ES-I3 (cell line): ENCODE data around the gene TRPV3.

Experiments used
- H3K36me3 ChIP-seq: 2 replicates; pipeline ENCODE4 v1.6.1; 2013; ENCODE audit warnings: mild to moderate bottlenecking, low read length, control low read depth, moderate library complexity; ENCODE audit not compliant: insufficient read depth
- H3K4me1 ChIP-seq: 2 replicates; pipeline ENCODE4 v1.6.1; 2013; ENCODE audit warnings: mild to moderate bottlenecking, control low read depth, low read length; ENCODE audit not compliant: insufficient read depth
- H3K9ac ChIP-seq: 2 replicates; pipeline ENCODE4 v1.6.1; 2013; ENCODE audit warnings: low read depth, mild to moderate bottlenecking, low read length, moderate library complexity
- H3K9me3 ChIP-seq: 2 replicates; pipeline ENCODE4 v1.6.1; 2013; ENCODE audit warnings: mild to moderate bottlenecking, low read length, moderate library complexity; ENCODE audit not compliant: control insufficient read depth, insufficient read depth

TRPV3 gene

DNA sequence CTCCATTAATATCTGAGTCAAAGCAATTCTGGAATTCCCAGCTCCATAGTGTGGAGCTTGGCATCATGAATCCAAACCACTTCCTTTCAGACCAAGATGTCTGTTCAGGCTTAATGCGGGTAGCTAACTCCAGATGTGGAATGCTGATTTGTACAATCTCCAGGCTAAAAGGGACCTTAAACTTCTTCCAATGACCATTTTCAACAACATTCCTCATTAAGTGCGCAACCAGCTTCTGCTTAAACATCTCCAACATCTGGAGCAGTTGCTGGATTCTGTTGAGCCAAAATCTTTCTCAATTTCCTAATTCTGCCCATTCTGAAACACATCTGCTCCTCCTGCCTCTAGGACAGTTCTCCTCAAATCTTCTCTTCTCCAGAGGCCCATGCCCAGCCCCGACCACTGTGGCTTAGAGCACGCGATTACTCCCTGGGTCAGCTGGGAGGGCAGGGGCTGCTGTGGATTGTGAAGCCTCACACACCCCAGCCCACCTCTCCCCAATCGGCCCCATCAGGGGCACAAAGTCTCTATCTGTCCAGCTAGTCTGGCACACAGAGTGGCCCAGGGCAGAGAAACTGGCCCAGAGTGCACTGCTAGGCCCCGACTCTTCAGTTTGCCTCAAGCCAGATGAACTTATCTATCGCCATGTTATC is 45.6 kb downstream of the TRPV3 start:
- H3K9me3 ChIP-seq: no peaks in the 10 kb centered on the region
- H3K9ac ChIP-seq: no peak overlapping the region
- no peaks in the 10 kb centered on the region for H3K36me3 ChIP-seq

DNA sequence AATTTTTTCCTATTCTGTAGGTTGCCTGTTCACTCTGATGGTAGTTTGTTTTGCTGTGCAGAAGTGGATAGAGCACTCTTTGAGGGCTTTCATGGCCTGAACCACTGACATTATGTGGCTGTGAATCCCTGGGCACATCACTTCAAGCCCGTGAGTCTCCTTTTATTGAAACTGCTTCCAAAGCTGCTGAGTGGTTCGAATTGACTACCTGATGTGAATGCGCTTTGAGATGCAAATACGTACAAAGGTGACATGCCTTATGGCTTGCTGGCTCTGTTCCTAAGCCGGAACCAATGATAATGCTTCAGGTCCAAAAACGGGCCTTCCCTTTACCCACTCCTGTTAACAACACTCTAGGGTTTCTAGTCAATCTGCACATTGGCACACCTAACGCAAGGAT is 47.5 kb downstream of the TRPV3 start:
- H3K36me3 ChIP-seq: no peaks in the 10 kb centered on the region
- no peak overlapping the region for H3K9ac ChIP-seq
- no peaks in the 10 kb centered on the region for H3K9me3 ChIP-seq
- peaks cover 13% of the 10 kb centered on the region for H3K4me1 ChIP-seq

More for the DNA sequence above, 45.6 kb downstream of the TRPV3 start:
- peaks cover 13% of the 10 kb centered on the region for H3K4me1 ChIP-seq

DNA sequence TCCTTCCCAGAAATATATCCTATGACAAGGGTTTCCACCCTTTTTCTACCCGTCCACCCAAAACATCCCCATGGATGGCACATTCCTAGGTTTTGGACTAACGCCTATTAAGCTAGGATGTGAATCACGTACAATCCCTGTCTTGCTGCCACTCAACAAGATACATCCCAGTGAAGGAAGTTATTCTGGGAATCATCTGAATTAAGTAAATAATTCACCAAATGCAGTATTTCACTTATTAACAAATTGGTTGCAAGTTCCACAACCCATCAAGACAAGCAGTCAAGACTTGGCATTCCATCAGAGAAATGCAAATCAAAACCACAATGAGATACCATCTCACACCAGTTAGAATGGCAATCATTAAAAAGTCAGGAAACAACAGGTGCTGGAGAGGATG is 49.7 kb downstream of the TRPV3 start:
- Histone ChIP-seq H3K4me1 (peaks cover 7% of the 10 kb centered on the region), H3K9me3 (no peaks in the 10 kb centered on the region), H3K36me3 (no peaks in the 10 kb centered on the region), H3K9ac (no peak overlapping the region)

DNA sequence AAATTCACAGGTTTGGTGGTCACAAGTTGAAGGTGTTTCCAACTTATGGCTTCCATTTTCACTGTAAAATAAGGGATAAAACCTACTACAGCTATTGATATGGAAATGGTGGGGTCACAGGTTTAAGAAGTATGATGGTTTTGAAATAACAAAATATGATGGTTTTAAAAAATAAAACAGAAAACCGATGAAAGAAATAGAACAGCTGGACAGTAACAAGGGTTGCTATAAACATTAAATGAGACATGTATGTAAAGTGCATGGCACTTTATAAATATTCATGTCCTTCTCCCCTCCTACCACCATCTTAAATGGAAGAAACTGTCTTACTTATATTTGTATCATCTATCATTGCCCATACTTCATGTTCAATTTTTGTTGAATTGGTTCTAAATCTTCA is 50.5 kb downstream of the TRPV3 start:
- Histone ChIP-seq H3K9ac (no peak overlapping the region), H3K9me3 (no peaks in the 10 kb centered on the region), H3K36me3 (no peaks in the 10 kb centered on the region), H3K4me1 (peaks cover 7% of the 10 kb centered on the region)

DNA sequence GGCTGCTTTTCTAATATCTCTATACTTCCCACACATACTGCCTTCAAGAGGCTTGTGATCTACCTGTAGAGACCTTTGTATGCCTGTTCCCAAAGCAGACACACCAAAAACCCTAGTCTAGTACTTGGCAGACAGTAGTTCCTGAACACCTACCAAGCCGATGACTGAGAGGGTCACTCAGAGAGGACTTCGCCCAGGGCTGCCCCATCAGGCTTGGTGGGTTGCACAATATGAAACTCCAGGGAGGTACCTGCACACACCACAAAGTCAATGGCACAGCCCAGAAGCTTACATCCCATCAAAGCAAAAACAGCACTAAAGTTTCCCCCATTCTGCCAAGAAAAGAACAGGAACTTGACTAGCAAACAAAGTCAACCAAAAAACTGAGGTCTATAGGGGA is 51.6 kb downstream of the TRPV3 start:
- no peak overlapping the region for H3K9ac ChIP-seq
- peaks cover 7% of the 10 kb centered on the region for H3K4me1 ChIP-seq
- no peaks in the 10 kb centered on the region for H3K36me3 ChIP-seq
- H3K9me3 ChIP-seq: 0 out of 2 replicates have a peak, but pooled peaks cover 3% of the 10 kb centered on the region

DNA sequence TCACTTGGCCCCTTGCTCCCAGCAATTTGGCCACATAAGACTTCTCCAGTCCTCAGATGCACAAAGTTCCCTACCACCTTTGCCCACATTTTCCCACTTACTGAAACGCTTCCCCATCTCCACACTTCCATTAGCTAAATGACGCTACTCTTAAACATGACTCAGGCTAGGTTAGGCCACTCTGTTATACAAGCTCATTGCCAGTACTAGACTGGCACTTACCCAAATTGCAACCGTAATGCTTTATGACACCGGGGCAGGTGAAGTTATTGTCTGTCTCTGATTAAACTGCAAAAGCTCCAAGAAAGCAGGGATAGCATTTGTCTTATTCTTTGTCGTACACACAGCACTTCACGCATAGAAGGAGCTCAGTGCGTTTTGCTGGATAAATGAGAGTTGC is 52.6 kb downstream of the TRPV3 start:
- 0 out of 2 replicates have a peak, but pooled peaks cover 6% of the 10 kb centered on the region for H3K9me3 ChIP-seq
- no peaks in the 10 kb centered on the region for H3K36me3 ChIP-seq
- no peak overlapping the region for H3K9ac ChIP-seq
- no peaks in the 10 kb centered on the region for H3K4me1 ChIP-seq

DNA sequence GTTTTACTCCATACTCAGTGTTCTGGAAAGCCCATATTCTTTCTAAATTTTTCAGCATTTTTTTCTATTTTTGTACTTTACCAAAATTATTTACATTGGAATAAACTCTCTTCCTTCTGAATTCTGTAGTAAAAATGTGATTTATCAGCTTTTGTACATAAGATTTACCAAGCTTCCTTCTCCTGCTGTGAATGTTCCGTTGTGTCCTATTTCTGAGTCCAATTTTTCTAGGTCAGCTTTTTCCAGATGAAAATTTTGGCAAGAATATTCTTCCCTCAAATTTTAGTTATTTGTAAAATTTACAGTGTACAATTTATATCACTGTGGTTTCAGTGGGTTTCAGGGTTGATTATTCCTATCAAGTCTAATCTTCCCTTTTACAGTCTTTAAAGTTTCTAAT is 54.3 kb downstream of the TRPV3 start:
- no peaks in the 10 kb centered on the region for H3K36me3 ChIP-seq
- H3K4me1 ChIP-seq: peaks cover 8% of the 10 kb centered on the region; the same call in 1 of the 2 replicates
- H3K9me3 ChIP-seq: 0 out of 2 replicates have a peak, but pooled peaks cover 6% of the 10 kb centered on the region
- no peak overlapping the region for H3K9ac ChIP-seq

DNA sequence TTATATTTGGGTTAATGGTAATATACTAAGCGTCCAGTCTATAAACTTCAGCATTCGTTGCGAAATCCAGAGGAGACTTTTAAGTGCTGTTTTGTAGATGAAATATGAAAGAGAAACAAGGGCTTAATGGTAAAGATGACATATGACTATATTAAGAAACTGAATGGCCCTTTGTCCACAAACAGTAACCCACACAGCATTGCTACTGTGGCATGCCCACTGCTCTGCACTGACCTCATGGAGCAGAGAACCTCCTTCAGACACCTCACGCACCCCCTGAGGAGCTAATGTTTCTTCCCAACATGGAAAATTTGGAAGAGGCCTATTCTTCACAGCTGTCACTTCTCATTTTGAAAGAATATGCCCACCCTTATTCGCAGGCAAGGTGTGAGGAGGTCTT is 55.1 kb downstream of the TRPV3 start:
- H3K9me3 ChIP-seq: 0 out of 2 replicates have a peak, but pooled peaks cover 6% of the 10 kb centered on the region
- peaks cover 14% of the 10 kb centered on the region; the same call in 1 of the 2 replicates for H3K4me1 ChIP-seq
- H3K36me3 ChIP-seq: no peaks in the 10 kb centered on the region
- H3K9ac ChIP-seq: no peak overlapping the region

DNA sequence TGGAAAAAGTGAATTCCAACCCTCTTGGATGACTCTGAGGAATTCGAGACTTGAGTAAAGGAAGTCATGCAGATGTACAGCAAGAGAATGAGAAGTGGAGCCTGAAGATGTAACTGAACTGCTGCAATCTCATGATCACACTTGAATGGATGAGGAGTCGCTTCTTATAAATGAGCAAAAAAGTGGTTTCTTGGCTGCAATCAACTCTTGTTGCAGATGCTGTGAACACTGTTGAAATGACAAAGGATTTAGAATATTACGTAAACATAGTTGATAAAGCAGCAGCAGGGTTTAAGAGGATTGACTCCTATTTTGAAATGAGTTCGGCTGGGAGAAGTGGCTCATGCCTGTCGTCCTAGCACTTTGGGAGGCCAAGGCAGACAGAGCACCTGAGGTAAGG is 56.3 kb downstream of the TRPV3 start:
- H3K9ac ChIP-seq: no peak overlapping the region
- peaks cover 14% of the 10 kb centered on the region; the same call in 1 of the 2 replicates for H3K4me1 ChIP-seq
- H3K9me3 ChIP-seq: 0 out of 2 replicates have a peak, but pooled peaks cover 6% of the 10 kb centered on the region
- H3K36me3 ChIP-seq: no peaks in the 10 kb centered on the region

DNA sequence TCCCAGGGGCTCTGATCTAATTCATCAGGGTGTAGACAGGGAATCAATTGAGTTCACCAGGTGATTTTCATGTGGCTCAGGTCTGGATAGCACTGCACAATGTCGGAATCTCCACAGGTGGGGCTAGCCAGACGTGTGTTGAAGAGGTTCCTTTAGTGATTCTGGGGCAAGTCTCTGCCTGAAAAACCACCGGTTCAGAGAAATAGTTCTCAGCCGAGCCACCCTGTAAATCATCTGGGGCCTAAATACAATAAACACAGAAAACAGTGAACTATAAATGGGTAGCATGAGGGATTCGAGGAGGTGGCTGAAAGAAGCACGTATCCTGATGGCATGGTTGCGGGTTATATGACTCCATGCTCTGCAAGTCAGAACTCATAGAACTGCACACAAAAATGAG is 60.5 kb downstream of the TRPV3 start:
- H3K9me3 ChIP-seq: 0 out of 2 replicates have a peak, but pooled peaks cover 6% of the 10 kb centered on the region
- no peak overlapping the region for H3K9ac ChIP-seq
- H3K36me3 ChIP-seq: no peaks in the 10 kb centered on the region
- H3K4me1 ChIP-seq: peaks cover 14% of the 10 kb centered on the region; the same call in 1 of the 2 replicates

DNA sequence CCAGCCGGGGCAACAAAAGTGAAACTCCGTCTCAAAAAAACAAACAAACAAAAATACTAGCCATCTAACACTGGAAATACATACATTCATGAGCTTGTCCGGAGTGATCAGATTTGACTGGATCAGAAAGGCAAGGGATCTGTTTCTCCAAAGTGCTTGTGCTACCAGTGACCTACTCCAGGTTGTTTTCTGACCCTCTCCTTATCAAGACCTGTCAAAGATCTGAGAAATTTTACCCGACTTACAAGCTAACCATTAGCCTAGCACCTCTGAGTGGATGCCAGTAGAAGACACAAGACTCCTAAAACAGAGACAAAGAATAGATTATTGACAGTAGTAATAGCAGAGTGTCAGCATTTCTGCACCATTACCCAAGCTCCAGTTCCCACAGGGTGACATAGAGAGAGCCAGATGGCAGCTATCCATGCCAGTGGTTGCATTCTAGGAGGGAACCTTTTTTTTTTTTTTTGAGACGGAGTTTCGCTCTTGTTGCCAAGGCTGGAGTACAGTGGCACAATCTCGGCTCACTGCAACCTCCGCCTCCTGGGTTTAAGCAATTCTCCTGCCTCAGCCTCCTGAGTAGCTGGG is 72.0 kb downstream of the TRPV3 start:
- Histone ChIP-seq H3K36me3 (no peaks in the 10 kb centered on the region), H3K9ac (no peak overlapping the region), H3K9me3 (no peaks in the 10 kb centered on the region), H3K4me1 (peaks cover 29% of the 10 kb centered on the region; the same call in 1 of the 2 replicates)

DNA sequence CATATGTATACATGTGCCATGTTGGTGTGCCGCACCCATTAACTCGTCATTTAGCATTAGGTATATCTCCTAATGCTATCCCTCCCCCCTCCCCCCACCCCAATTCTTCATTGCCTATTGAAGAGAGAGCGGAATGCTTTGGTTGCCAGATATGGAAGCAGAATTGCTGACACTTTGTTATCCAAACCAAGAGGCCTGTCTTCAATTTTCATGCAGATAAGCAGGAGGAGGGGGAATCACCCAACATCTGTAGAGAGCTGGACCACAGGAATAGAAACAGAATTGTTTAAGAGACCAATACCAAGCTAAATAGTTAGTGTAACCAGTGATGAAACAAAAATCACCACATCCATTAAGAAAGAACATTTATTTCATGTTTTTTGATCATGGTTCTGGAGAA is 74.8 kb downstream of the TRPV3 start:
- Histone ChIP-seq H3K4me1 (peaks cover 23% of the 10 kb centered on the region; the same call in 1 of the 2 replicates), H3K36me3 (no peaks in the 10 kb centered on the region), H3K9ac (no peak overlapping the region), H3K9me3 (no peaks in the 10 kb centered on the region)

DNA sequence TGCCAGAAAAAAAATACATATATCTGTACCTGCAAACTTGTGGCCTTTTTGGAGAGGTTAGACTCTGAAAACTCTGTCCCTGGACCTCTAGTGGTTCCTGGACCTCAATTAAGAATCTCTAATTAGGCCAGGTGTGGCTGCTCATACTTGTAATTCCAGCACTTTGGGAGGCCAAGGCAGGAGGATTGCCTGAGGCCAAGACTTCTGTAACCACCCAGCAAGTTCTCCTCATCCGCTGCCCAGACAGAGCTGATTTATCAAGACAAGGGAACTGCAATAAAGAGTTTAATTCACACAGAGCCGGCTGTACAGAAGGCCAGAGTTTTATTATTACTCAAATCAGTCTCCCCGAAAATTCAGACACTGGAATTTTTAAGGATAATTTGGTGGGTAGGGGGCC is 77.6 kb downstream of the TRPV3 start:
- Histone ChIP-seq H3K9ac (no peak overlapping the region), H3K4me1 (peaks cover 30% of the 10 kb centered on the region), H3K36me3 (no peaks in the 10 kb centered on the region), H3K9me3 (no peaks in the 10 kb centered on the region)

DNA sequence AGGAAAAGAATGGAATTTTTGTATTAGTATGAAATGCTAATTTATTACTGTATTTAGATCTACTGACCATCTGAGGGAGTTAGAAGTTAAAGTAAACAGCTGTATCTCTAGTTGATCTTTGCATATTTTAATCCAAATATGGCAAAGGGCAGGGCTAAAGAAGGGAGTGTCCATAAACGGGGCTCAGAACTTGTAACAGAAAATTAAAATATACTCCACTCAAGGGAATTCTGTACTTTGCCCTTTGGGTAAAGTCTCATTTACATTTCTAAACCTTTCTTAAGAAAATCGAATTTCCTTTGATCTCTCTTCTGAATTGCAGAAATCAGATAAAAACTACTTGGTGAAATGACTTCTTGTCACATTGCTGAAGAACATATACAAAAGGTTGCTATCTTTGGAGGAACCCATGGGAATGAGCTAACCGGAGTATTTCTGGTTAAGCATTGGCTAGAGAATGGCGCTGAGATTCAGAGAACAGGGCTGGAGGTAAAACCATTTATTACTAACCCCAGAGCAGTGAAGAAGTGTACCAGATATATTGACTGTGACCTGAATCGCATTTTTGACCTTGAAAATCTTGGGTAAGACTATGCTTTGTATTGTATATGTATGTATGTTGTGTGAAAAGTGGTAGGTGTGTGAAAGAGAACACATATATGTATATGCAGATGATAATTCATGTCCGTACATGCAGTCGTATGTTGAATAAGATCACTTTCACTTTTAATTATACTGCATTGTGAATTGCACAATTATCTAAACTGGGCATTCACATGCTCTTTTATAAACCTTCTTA is 81.6 kb downstream of the TRPV3 start, which contains the start of gene ASPA:
TSS of gene ASPA (plus strand) at position 186 of the 799 bp plus-strand sequence. CDS start at position 349, 163 bp downstream.
- no peaks in the 10 kb centered on the region for H3K36me3 ChIP-seq
- no peaks in the 10 kb centered on the region for H3K9me3 ChIP-seq
- no peak within 1 kb of the TSS for H3K9ac ChIP-seq
- peaks cover 11% of the 10 kb centered on the region for H3K4me1 ChIP-seq
